IPS-18a (cell line): ENCODE data around the gene PIP5K1B.

Experiments used
- H3K27ac ChIP-seq: one replicate; pipeline ENCODE4 v1.5.1; 2013; ENCODE audit warnings: low read length
- H3K27me3 ChIP-seq: one replicate; pipeline ENCODE4 v1.6.1; 2013; ENCODE audit warnings: mild to moderate bottlenecking, low read length; ENCODE audit not compliant: control insufficient read depth, insufficient read depth
- H3K36me3 ChIP-seq: one replicate; pipeline ENCODE4 v1.6.1; 2013; ENCODE audit warnings: low read depth, low read length; ENCODE audit not compliant: control insufficient read depth
- H3K4me1 ChIP-seq: one replicate; pipeline ENCODE4 v1.6.1; 2013; ENCODE audit warnings: low read depth, low read length; ENCODE audit not compliant: control insufficient read depth
- H3K4me3 ChIP-seq: one replicate; pipeline ENCODE4 v1.5.1; 2013; ENCODE audit warnings: low read length
- H3K9ac ChIP-seq: one replicate; pipeline ENCODE4 v1.6.1; 2013; ENCODE audit warnings: mild to moderate bottlenecking, low read length, moderate library complexity
- H3K9me3 ChIP-seq: one replicate; pipeline ENCODE4 v1.6.1; 2013; ENCODE audit warnings: low read depth, low read length; ENCODE audit not compliant: control insufficient read depth

The PIP5K1B gene

GRCh38 chr9:68907910-68908309 lies 202.9 kb downstream of the PIP5K1B start:
- Histone ChIP-seq H3K36me3 (no peaks in the 10 kb centered on the region), H3K4me1 (peaks cover 5% of the 10 kb centered on the region), H3K27me3 (no peaks in the 10 kb centered on the region), H3K9ac (no peak overlapping the region), H3K4me3 (no peak overlapping the region), H3K27ac (no peak overlapping the region), H3K9me3 (no peaks in the 10 kb centered on the region)

- no peaks in the 10 kb centered on the region for H3K36me3 ChIP-seq
- H3K4me1 ChIP-seq: no peaks in the 10 kb centered on the region
- H3K27ac ChIP-seq: no peak overlapping the region
- H3K4me3 ChIP-seq: no peak overlapping the region
- H3K27me3 ChIP-seq: no peaks in the 10 kb centered on the region
- no peaks in the 10 kb centered on the region for H3K9me3 ChIP-seq
- no peak overlapping the region for H3K9ac ChIP-seq
Observed at GRCh38 chr9:68912561-68912960, 207.5 kb downstream of the PIP5K1B start.

- Histone ChIP-seq H3K4me1 (no peaks in the 10 kb centered on the region), H3K4me3 (no peak overlapping the region), H3K27me3 (no peaks in the 10 kb centered on the region), H3K36me3 (no peaks in the 10 kb centered on the region), H3K27ac (no peak overlapping the region), H3K9ac (no peak overlapping the region), H3K9me3 (no peaks in the 10 kb centered on the region)
Observed at GRCh38 chr9:68913054-68913453, 208.0 kb downstream of the PIP5K1B start.

- H3K9me3 ChIP-seq: no peaks in the 10 kb centered on the region
- no peaks in the 10 kb centered on the region for H3K4me1 ChIP-seq
- no peak overlapping the region for H3K9ac ChIP-seq
- no peak overlapping the region for H3K27ac ChIP-seq
- H3K36me3 ChIP-seq: no peaks in the 10 kb centered on the region
- H3K4me3 ChIP-seq: no peak overlapping the region
- H3K27me3 ChIP-seq: no peaks in the 10 kb centered on the region
Observed at GRCh38 chr9:68914751-68915150, 209.7 kb downstream of the PIP5K1B start.

GRCh38 chr9:68919661-68920060 lies 214.6 kb downstream of the PIP5K1B start:
- no peak overlapping the region for H3K4me3 ChIP-seq
- H3K9ac ChIP-seq: no peak overlapping the region
- H3K27me3 ChIP-seq: no peaks in the 10 kb centered on the region
- no peaks in the 10 kb centered on the region for H3K9me3 ChIP-seq
- no peaks in the 10 kb centered on the region for H3K36me3 ChIP-seq
- no peaks in the 10 kb centered on the region for H3K4me1 ChIP-seq
- no peak overlapping the region for H3K27ac ChIP-seq

- Histone ChIP-seq H3K27ac (no peak overlapping the region), H3K36me3 (no peaks in the 10 kb centered on the region), H3K4me1 (no peaks in the 10 kb centered on the region), H3K9ac (no peak overlapping the region), H3K4me3 (no peak overlapping the region), H3K9me3 (no peaks in the 10 kb centered on the region), H3K27me3 (no peaks in the 10 kb centered on the region)
Observed at GRCh38 chr9:68920921-68921320, 215.9 kb downstream of the PIP5K1B start.

GRCh38 chr9:68923480-68923879 lies 218.4 kb downstream of the PIP5K1B start:
- Histone ChIP-seq H3K4me3 (no peak overlapping the region), H3K4me1 (no peaks in the 10 kb centered on the region), H3K27me3 (no peaks in the 10 kb centered on the region), H3K9me3 (no peaks in the 10 kb centered on the region), H3K36me3 (no peaks in the 10 kb centered on the region), H3K9ac (no peak overlapping the region), H3K27ac (no peak overlapping the region)

GRCh38 chr9:68925175-68925574 lies 220.1 kb downstream of the PIP5K1B start:
- Histone ChIP-seq H3K27me3 (no peaks in the 10 kb centered on the region), H3K27ac (no peak overlapping the region)

GRCh38 chr9:68927165-68927564 lies 222.1 kb downstream of the PIP5K1B start:
- H3K4me1 ChIP-seq: no peaks in the 10 kb centered on the region
- no peaks in the 10 kb centered on the region for H3K27me3 ChIP-seq
- H3K27ac ChIP-seq: no peak overlapping the region
- no peaks in the 10 kb centered on the region for H3K9me3 ChIP-seq
- no peak overlapping the region for H3K9ac ChIP-seq
- no peaks in the 10 kb centered on the region for H3K36me3 ChIP-seq
- H3K4me3 ChIP-seq: no peak overlapping the region

More at GRCh38 chr9:68925175-68925574, 220.1 kb downstream of the PIP5K1B start:
- no peak overlapping the region for H3K4me3 ChIP-seq
- H3K9me3 ChIP-seq: no peaks in the 10 kb centered on the region
- no peaks in the 10 kb centered on the region for H3K4me1 ChIP-seq
- H3K36me3 ChIP-seq: no peaks in the 10 kb centered on the region
- no peak overlapping the region for H3K9ac ChIP-seq

GRCh38 chr9:68931821-68932220 lies 226.8 kb downstream of the PIP5K1B start:
- no peaks in the 10 kb centered on the region for H3K9me3 ChIP-seq
- no peak overlapping the region for H3K27ac ChIP-seq

GRCh38 chr9:68932458-68932857 lies 227.4 kb downstream of the PIP5K1B start:
- H3K27me3 ChIP-seq: no peaks in the 10 kb centered on the region
- no peak overlapping the region for H3K27ac ChIP-seq
- no peaks in the 10 kb centered on the region for H3K36me3 ChIP-seq
- H3K9ac ChIP-seq: no peak overlapping the region
- no peaks in the 10 kb centered on the region for H3K9me3 ChIP-seq
- H3K4me1 ChIP-seq: no peaks in the 10 kb centered on the region
- H3K4me3 ChIP-seq: no peak overlapping the region

More at GRCh38 chr9:68931821-68932220, 226.8 kb downstream of the PIP5K1B start:
- no peak overlapping the region for H3K4me3 ChIP-seq
- H3K9ac ChIP-seq: no peak overlapping the region
- no peaks in the 10 kb centered on the region for H3K36me3 ChIP-seq
- no peaks in the 10 kb centered on the region for H3K27me3 ChIP-seq
- H3K4me1 ChIP-seq: no peaks in the 10 kb centered on the region

GRCh38 chr9:68933434-68934328 lies 228.6 kb downstream of the PIP5K1B start:
- H3K9me3 ChIP-seq: no peaks in the 10 kb centered on the region
- H3K4me3 ChIP-seq: no peak overlapping the region
- no peak overlapping the region for H3K27ac ChIP-seq
- no peak overlapping the region for H3K9ac ChIP-seq
- no peaks in the 10 kb centered on the region for H3K27me3 ChIP-seq
- no peaks in the 10 kb centered on the region for H3K4me1 ChIP-seq
- no peaks in the 10 kb centered on the region for H3K36me3 ChIP-seq
